ENCODE measurements around the gene CAPG. TPM values are rescaled to one million over a fixed set of nuclear protein-coding genes. Genes with fewer than 3 reads are reported as not detected.

Gene CAPG
- total and polyA plus RNA-seq, 9 of the 15 experiments (the other 6 are each of a cell fraction or from before 2014, with no cell fraction given): 10.6 to 90.4 (median 56.0) TPM

DNA sequence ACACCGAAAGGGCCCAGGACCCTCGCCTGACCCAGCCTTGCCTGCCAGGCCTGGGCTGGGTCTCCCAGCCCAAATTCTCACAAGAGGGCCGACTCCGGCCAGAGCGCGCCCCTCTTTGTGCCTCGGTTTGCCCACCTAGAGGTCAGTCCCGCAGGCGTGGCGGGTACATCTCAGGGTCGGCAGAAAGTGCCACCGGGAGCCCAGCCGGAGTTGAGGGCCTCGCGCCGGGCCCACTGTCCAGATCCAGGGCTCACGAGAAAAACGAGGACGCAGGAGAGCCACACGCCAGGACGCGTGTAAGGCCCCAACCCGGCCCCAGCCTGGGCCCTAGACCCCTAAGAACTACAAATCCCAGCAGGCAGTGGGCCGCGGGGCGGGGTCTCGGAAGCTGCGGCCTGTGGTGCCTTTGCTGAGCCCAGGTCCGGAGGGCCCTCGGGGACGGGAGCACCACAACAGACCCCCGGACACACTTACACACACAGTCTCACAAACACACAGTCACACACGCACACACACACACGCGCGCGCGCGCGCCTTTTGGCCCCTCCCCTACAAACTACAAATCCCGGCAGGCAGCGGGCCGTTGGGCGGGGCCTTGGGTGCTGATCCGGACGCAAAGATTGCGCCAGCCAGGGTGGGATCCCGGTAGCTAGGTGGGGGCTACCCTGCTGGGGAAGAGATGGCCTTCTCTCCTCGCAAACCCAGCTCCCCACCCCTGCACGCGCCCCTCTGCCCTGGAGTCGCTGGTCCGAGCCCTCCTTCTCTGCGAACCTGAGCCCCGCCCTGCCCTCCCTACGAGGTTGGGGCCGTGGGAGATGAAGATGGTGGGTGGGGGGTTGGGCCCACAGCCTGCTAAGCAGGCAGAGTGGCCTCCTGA, 8.2 kb upstream of the CAPG start, which contains the start of gene SH2D6 (continued):
- TF ChIP-seq, protein P1, sequence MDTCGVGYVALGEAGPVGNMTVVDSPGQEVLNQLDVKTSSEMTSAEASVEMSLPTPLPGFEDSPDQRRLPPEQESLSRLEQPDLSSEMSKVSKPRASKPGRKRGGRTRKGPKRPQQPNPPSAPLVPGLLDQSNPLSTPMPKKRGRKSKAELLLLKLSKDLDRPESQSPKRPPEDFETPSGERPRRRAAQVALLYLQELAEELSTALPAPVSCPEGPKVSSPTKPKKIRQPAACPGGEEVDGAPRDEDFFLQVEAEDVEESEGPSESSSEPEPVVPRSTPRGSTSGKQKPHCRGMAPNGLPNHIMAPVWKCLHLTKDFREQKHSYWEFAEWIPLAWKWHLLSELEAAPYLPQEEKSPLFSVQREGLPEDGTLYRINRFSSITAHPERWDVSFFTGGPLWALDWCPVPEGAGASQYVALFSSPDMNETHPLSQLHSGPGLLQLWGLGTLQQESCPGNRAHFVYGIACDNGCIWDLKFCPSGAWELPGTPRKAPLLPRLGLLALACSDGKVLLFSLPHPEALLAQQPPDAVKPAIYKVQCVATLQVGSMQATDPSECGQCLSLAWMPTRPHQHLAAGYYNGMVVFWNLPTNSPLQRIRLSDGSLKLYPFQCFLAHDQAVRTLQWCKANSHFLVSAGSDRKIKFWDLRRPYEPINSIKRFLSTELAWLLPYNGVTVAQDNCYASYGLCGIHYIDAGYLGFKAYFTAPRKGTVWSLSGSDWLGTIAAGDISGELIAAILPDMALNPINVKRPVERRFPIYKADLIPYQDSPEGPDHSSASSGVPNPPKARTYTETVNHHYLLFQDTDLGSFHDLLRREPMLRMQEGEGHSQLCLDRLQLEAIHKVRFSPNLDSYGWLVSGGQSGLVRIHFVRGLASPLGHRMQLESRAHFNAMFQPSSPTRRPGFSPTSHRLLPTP (IDR thresholded peaks at IDR 0.05; ENCODE audit: borderline replicate concordance, extremely low read depth, insufficient read length): no peak
- TF ChIP-seq FUS (optimal IDR thresholded peaks at IDR 0.05; ENCODE audit: low read depth, low read length) (no peak), ZSCAN29 (IDR thresholded peaks at IDR 0.05) (no peak), ZNF239 (CRISPR knock-in tag; IDR thresholded peaks at IDR 0.05) (peak; percentile 38), MYNN (IDR thresholded peaks at IDR 0.05) (0 out of 2 replicates have a peak, but pooled peaks have one; percentile 10), MYNN (CRISPR knock-in tag; IDR thresholded peaks at IDR 0.05) (no peak), ASH1L (IDR thresholded peaks at IDR 0.05; ENCODE audit: borderline replicate concordance, low read depth, partially characterized antibody) (peak; percentile 50), SIX5 (IDR thresholded peaks at IDR 0.05; ENCODE audit: borderline replicate concordance in 1 of 2, insufficient read depth in 1 of 2, low read depth in 1 of 2, low read length in 2 of 2) (peak; percentile 79 to 80), ELF2 (CRISPR knock-in tag; IDR thresholded peaks at IDR 0.05) (peak; percentile 39; the same call in 1 of the 2 replicates), HNRNPUL1 (IDR thresholded peaks at IDR 0.05; ENCODE audit: low read length) (no peak), ZNF124 (CRISPR knock-in tag; IDR thresholded peaks at IDR 0.05) (no peak)
- TF ChIP-seq, protein P2, sequence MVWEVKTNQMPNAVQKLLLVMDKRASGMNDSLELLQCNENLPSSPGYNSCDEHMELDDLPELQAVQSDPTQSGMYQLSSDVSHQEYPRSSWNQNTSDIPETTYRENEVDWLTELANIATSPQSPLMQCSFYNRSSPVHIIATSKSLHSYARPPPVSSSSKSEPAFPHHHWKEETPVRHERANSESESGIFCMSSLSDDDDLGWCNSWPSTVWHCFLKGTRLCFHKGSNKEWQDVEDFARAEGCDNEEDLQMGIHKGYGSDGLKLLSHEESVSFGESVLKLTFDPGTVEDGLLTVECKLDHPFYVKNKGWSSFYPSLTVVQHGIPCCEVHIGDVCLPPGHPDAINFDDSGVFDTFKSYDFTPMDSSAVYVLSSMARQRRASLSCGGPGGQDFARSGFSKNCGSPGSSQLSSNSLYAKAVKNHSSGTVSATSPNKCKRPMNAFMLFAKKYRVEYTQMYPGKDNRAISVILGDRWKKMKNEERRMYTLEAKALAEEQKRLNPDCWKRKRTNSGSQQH (CRISPR knock-in tag; IDR thresholded peaks at IDR 0.05): 0 out of 2 replicates have a peak, but pooled peaks have one; percentile 53
- TF ChIP-seq, protein P3, sequence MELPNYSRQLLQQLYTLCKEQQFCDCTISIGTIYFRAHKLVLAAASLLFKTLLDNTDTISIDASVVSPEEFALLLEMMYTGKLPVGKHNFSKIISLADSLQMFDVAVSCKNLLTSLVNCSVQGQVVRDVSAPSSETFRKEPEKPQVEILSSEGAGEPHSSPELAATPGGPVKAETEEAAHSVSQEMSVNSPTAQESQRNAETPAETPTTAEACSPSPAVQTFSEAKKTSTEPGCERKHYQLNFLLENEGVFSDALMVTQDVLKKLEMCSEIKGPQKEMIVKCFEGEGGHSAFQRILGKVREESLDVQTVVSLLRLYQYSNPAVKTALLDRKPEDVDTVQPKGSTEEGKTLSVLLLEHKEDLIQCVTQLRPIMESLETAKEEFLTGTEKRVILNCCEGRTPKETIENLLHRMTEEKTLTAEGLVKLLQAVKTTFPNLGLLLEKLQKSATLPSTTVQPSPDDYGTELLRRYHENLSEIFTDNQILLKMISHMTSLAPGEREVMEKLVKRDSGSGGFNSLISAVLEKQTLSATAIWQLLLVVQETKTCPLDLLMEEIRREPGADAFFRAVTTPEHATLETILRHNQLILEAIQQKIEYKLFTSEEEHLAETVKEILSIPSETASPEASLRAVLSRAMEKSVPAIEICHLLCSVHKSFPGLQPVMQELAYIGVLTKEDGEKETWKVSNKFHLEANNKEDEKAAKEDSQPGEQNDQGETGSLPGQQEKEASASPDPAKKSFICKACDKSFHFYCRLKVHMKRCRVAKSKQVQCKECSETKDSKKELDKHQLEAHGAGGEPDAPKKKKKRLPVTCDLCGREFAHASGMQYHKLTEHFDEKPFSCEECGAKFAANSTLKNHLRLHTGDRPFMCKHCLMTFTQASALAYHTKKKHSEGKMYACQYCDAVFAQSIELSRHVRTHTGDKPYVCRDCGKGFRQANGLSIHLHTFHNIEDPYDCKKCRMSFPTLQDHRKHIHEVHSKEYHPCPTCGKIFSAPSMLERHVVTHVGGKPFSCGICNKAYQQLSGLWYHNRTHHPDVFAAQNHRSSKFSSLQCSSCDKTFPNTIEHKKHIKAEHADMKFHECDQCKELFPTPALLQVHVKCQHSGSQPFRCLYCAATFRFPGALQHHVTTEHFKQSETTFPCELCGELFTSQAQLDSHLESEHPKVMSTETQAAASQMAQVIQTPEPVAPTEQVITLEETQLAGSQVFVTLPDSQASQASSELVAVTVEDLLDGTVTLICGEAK (IDR thresholded peaks at IDR 0.05): peak; percentile 68
- TF ChIP-seq, protein P3 (CRISPR knock-in tag; IDR thresholded peaks at IDR 0.05): no peak
